DMS79 (cell line): Measurements from ENCODE around the gene KRTAP10-1.
"Not testable (repeated sequence)": the region's sequence is repeated elsewhere in the genome, so short reads cannot be mapped to it uniquely, and the experiment has no call there.

Experiments
- DNase-seq: peaks from one replicate; lab custom pipeline; 2025; lab: John Stamatoyannopoulos, UW

KRTAP10-1 gene

GRCh38 chr21:44571296-44571695 is 31.3 kb upstream of the KRTAP10-1 start:
- DNase-seq = no peak

- DNase-seq = no peak
Measured at GRCh38 chr21:44569861-44570517, 30.0 kb upstream of the KRTAP10-1 start.

GRCh38 chr21:44568667-44569556 is 28.9 kb upstream of the KRTAP10-1 start:
- no peak for DNase-seq

GRCh38 chr21:44568261-44568660 is 28.3 kb upstream of the KRTAP10-1 start:
- DNase-seq = no peak

- no peak for DNase-seq
Measured at GRCh38 chr21:44567481-44568171, 27.6 kb upstream of the KRTAP10-1 start.

- DNase-seq = no peak
Measured at GRCh38 chr21:44566403-44566802, 26.4 kb upstream of the KRTAP10-1 start.

- no peak for DNase-seq
Measured at GRCh38 chr21:44564886-44565598, 25.0 kb upstream of the KRTAP10-1 start.

GRCh38 chr21:44564099-44564498 is 24.1 kb upstream of the KRTAP10-1 start:
- no peak for DNase-seq

GRCh38 chr21:44558695-44559094 is 18.7 kb upstream of the KRTAP10-1 start, which contains the start of gene KRTAP10-3:
Gene KRTAP10-3 (minus strand): TSS chr21:44558795. CDS start chr21:44558715, 80 bp downstream.
- DNase-seq = no peak

- DNase-seq = not testable (repeated sequence)
Measured at GRCh38 chr21:44558329-44558675, 18.3 kb upstream of the KRTAP10-1 start.

- no peak for DNase-seq
Measured at GRCh38 chr21:44557491-44558328, 17.7 kb upstream of the KRTAP10-1 start.

GRCh38 chr21:44556879-44557278 is 16.9 kb upstream of the KRTAP10-1 start:
- DNase-seq = no peak

- DNase-seq = no peak
Measured at GRCh38 chr21:44555200-44555875, 15.3 kb upstream of the KRTAP10-1 start.

GRCh38 chr21:44552681-44553080 is 12.7 kb upstream of the KRTAP10-1 start:
- no peak for DNase-seq

- no peak for DNase-seq
Measured at GRCh38 chr21:44552136-44552535, 12.1 kb upstream of the KRTAP10-1 start.

GRCh38 chr21:44551340-44551961 is 11.5 kb upstream of the KRTAP10-1 start, which contains the start of gene KRTAP10-2:
Gene KRTAP10-2 (minus strand): TSS chr21:44551505. CDS start chr21:44551458, 47 bp downstream.
- DNase-seq = no peak

GRCh38 chr21:44550807-44551206 is 10.8 kb upstream of the KRTAP10-1 start:
- DNase-seq = no peak

GRCh38 chr21:44550285-44550684 is 10.3 kb upstream of the KRTAP10-1 start:
- not testable (repeated sequence) for DNase-seq

- no peak for DNase-seq
Measured at GRCh38 chr21:44549525-44550211, 9.7 kb upstream of the KRTAP10-1 start.
